KOPT-K1 (cell line): Measurements from ENCODE around the gene NMUR1.

Source experiments
- H3K27ac ChIP-seq: fragments of 200-600 bp; sonication (generic); 2 replicates; pipeline ENCODE4 v1.5.1; 2016; ENCODE audit warnings: antibody characterized with exemption, mild to moderate bottlenecking, low read depth, low read length; ENCODE audit not compliant: poor library complexity, severe bottlenecking
- H3K36me3 ChIP-seq: fragments of 200-600 bp; sonication (generic); 2 replicates; pipeline ENCODE4 v1.5.1; 2017; ENCODE audit warnings: antibody characterized with exemption, mild to moderate bottlenecking, low read length, moderate library complexity; ENCODE audit not compliant: insufficient read depth
- H3K9me3 ChIP-seq: fragments of 200-600 bp; sonication (generic); 2 replicates; pipeline ENCODE4 v1.5.1; 2017; ENCODE audit warnings: antibody characterized with exemption, low read length, mild to moderate bottlenecking; ENCODE audit not compliant: insufficient read depth, poor library complexity, severe bottlenecking

Gene NMUR1

DNA sequence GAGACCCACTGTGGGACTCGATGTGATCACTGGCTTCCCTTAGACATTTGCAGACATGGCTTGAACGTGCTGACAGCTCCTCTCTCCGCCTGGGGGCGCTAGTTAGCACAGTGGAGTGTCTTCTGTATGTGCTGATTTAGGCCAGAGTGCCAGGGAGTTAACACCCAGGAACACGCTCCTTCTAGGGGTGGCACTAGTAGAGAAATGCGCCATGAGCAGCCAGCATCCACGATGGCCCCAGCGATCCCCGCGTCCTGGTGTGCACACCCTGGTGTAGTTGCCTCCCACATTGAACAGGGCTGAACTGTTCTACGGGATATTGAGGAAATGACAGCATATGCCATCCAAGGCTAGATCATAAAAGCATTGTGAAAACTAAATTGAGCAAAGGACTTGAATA lies 11.4 kb upstream of the NMUR1 start:
- Histone ChIP-seq H3K27ac (no peak overlapping the region), H3K36me3 (no peaks in the 10 kb centered on the region), H3K9me3 (peaks cover 18% of the 10 kb centered on the region)

GRCh38 chr2:231539991-231540390 lies 9.7 kb upstream of the NMUR1 start:
- Histone ChIP-seq H3K36me3 (no peaks in the 10 kb centered on the region), H3K9me3 (peaks cover 18% of the 10 kb centered on the region), H3K27ac (peak overlapping the region; percentile 47)

- H3K27ac ChIP-seq: no peak overlapping the region
- H3K36me3 ChIP-seq: no peaks in the 10 kb centered on the region
- no peaks in the 10 kb centered on the region for H3K9me3 ChIP-seq
These were observed 5.7 kb upstream of the NMUR1 start for GRCh38 chr2:231535961-231536360.

DNA sequence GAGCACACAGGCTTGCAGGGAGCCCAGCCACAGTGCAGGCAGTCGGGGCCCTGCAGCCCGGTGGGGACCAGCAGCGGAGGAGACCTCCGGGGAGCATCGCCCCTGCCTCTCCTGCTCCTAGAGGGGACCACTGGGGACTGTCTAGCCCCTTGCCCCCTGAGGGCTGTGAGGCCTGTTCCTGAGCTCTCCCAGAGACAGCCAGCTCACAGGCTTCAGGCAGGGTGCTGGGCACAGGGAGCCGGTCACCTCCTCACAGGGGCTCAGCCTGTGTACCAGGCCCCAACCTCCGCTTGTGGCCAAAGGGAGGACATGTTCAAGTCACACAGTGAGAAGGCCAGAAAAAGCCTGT lies 3.5 kb upstream of the NMUR1 start:
- Histone ChIP-seq H3K9me3 (no peaks in the 10 kb centered on the region), H3K27ac (no peak overlapping the region), H3K36me3 (no peaks in the 10 kb centered on the region)

DNA sequence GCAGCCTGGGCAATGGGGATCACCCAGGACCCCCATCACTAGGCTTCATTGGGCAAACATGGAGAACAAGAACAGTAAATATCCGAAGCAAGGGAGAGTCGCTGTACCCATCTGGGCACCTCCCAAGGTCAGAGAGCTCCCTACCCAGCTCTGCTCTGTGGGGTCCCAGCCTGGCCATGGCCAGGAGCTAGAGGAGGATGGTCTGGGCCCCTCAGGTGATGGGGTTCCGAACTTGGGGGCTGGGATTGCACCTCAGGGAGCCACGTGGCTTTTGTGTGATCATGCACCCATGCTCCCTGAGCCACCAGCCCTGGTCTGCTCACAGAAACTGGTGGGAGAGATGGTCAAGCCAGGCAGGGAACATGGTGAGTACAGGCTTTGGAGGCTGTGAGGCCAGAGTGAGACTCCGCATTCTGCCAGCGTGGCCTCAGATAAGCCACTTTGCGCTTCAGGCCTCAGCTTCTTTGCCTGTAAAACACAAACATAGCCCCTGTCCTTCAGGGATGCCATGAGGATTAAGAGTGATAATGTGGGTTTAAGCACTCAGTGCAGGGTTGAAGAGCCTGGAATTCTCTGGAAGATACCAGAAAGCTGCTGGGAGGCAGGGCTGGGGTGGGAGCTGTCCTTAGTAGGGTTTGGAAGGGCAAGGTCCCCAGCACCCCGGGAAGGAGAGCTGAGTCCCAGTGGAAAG lies 3.0 kb upstream of the NMUR1 start:
- no peaks in the 10 kb centered on the region for H3K9me3 ChIP-seq
- H3K36me3 ChIP-seq: no peaks in the 10 kb centered on the region
- no peak overlapping the region for H3K27ac ChIP-seq

- no peaks in the 10 kb centered on the region for H3K36me3 ChIP-seq
- H3K9me3 ChIP-seq: no peaks in the 10 kb centered on the region
- no peak overlapping the region for H3K27ac ChIP-seq
These were observed 2.5 kb upstream of the NMUR1 start for GRCh38 chr2:231532756-231533035.

DNA sequence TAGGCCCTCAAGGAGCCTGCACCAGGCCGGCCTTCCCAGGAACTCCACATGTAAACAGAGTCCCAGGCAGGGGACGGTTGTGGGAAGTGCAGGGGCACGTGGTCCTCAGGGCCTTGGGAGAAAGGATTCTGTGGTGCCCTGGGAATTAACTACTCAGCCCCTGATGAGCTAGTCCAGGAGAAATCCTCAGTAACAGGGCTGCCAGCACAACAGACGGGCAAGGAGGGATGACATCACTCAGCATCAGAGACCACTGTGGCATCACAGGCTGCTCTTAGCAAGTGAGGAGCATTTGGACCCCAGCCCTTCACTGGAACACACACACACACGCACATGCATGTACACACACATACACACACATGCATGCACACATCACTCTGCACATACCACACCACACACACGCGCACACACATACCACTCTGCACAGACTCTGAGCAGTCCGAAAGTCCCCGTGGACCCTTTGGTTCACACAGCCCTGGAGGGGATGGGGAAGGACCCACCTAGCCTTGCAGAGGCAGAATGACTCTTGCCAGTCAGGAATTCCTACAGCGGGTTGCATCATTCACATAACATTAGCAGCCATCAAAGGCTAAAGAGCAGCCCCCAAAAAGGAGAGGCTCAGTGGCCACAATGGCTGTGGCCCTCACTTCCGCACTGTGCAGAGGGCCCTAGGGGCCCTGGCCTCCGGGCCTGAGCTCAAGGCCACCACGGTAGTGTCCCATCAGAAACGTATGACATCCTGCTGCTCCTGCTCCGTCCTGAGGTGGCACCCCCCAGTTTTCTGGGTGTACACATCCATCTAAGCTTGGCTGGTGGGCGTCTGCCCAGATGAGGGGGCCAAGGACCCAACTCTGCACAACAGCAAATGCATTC lies 1.9 kb upstream of the NMUR1 start:
- Histone ChIP-seq H3K9me3 (no peaks in the 10 kb centered on the region), H3K36me3 (no peaks in the 10 kb centered on the region), H3K27ac (no peak overlapping the region)

GRCh38 chr2:231531466-231531865 lies 1.2 kb upstream of the NMUR1 start:
- Histone ChIP-seq H3K27ac (no peak overlapping the region), H3K36me3 (no peaks in the 10 kb centered on the region), H3K9me3 (no peaks in the 10 kb centered on the region)

DNA sequence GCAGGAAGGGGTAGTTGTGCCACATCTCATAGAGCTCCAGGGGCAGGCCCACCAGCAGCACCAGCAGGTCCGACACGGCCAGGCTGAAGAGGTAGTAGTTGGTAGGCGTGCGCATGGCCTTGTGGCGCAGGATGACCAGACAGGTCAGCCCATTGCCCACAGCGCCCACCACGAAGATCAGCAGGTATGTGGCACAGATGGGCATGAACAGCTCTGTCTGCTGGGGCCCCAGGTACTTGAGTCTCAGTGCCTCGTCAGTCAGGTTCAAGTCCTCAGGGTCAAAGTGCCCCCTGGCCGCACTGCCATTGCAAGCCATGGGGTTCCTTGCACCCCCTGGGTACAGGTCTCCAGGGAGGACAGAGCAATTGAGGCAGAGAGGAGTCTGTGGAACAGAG lies 1.6 kb downstream of the NMUR1 start:
- H3K27ac ChIP-seq: no peak overlapping the region
- no peaks in the 10 kb centered on the region for H3K9me3 ChIP-seq
- H3K36me3 ChIP-seq: no peaks in the 10 kb centered on the region

DNA sequence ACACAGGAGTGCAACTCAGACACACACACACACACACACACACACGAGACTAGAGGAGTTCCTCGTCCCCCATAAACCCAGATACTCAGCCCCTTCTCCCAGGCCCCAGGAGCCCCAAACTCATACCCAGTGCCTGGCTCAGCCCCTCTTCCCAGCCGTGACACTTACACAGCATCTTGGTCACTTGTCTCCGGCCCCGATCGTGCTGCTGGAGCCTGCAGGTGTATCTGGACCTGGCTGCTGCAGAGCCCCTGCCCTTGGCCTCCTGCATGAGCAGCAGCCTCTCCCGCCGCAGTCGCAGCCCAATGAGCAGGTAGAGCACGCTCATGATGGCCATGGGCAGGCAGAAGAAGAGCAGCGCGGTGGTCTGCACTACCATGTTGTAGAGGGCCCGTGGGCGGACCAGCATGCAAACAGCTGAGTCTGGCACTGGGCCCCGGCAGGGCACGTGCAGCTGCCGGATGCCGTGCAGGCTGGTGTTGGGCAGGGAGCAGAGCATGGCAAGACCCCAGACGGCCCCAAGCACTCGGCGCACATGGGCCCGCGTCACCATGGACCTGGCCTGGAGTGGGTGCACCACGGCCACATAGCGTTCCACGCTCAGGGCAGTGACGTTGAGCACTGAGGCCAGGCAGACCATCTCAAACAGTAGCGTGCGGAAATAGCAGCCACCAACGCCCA lies 2.1 kb downstream of the NMUR1 start:
- Histone ChIP-seq H3K9me3 (no peaks in the 10 kb centered on the region), H3K27ac (no peak overlapping the region), H3K36me3 (no peaks in the 10 kb centered on the region)

DNA sequence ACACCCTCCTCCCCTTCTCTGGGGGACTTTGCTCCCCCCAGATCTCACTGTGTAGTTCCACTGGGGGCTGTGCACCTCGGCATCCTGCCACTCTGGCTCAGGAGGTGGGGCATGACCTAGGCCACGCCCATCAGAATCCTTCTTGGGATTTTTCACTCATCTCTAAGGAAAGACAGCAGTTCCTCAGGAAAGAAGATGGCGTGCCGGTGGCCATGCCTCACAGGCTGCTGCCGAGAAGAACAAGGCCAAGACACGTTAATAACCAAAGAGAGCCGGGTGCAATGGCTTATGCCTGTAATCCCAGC lies 3.2 kb downstream of the NMUR1 start:
- Histone ChIP-seq H3K9me3 (no peaks in the 10 kb centered on the region), H3K36me3 (no peaks in the 10 kb centered on the region), H3K27ac (no peak overlapping the region)

- H3K36me3 ChIP-seq: no peaks in the 10 kb centered on the region
- no peaks in the 10 kb centered on the region for H3K9me3 ChIP-seq
- H3K27ac ChIP-seq: no peak overlapping the region
These were observed 3.7 kb downstream of the NMUR1 start for GRCh38 chr2:231526341-231527090.

DNA sequence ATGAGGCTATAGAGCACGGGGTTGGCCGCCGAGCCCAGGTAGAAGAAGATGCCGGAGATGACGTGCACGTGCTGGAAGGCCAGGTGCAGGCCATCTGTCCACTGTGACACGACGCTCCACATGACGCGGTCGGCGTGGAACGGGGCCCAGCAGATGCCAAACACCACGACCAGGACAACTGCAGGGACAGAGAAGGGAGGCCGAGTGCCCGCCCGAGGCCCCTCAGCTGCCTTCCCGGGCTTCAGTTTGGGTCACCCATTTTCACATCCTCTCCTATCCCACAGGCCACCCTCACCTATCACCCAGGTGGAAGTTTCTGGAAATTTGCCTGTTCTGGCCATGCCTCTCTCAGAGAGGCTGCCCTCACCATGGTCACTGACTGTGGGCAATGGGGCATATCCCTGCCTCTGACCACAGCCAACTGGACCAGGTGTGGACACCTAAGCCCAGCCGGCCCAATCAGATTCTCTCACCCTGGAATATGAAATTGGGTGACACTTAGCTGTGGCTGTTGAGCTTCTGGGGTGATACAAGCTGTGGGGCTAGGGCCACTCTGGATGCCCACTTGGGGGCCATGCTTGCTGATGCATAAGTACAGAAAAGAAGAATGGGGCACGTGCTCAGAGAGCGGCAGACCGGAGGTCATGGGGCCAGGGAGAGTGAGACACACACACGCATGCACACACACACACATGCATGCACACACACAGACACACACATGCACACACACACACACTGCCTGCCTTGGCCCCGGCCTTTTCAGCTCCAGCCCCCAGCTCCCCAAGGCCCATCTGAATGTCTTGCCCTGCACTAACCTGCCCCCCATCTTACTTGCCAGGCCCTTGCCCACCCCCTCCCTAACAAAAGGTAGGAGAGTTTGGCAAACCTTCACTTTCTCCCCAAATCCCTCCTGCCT lies 4.7 kb downstream of the NMUR1 start:
- no peak overlapping the region for H3K27ac ChIP-seq
- H3K36me3 ChIP-seq: no peaks in the 10 kb centered on the region
- no peaks in the 10 kb centered on the region for H3K9me3 ChIP-seq

DNA sequence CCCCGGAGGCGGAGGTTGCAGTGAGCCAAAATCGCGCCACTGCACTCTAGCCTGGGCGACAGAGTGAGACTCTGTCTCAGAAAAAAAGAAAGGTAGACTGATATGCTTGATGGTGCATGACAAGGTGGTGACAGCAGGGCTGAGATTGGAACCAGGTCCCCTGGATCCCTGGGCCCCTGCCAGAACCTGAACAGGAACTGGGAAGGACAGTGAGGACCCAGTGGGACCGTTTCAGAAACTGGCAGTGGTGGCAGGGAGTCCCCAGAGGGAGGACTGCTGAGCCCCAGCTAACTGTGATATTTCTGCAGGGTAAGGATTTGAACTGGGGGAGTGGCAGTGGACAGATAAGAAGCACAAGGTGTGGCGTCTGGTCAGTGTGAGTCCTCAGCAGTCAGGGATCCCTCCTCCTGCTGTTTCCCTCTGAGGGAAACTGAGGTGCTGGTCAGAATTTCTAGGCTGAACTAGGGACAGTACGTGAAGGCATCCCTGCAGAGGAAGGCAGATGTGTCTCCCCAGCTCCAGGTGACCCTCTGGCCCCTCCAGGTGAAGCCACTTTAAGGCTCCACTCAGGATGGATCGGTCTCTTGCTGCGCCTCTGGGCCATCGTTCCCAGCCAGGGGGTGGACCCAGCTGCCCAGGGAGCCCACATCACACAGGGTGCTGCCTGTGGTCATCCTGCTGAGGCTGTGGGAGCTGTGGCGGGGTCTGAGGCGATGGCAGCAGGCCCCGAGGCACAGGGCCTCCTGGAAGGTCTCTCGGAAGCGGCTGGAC lies 5.6 kb downstream of the NMUR1 start:
- Histone ChIP-seq H3K27ac (peak overlapping the region; percentile 43), H3K9me3 (no peaks in the 10 kb centered on the region), H3K36me3 (no peaks in the 10 kb centered on the region)
